Endothelial cell of umbilical vein (primary cell): ENCODE measurements around the gene MFNG. TPM values are rescaled to one million over a fixed set of nuclear protein-coding genes. Genes with fewer than 3 reads are reported as not detected.

ENCODE experiments used
- BruUV-seq: library from RNA; stranded (reverse); fragments of 400-500 nt; replicated peaks from 2 replicates; lab custom pipeline; 2021; lab: Mats Ljungman, UMichigan
- CTCF ChIA-PET: fragments of 300-600, 350-600 bp; sonication (Branson Sonifier 250); formaldehyde crosslinking; loops from one replicate; lab custom pipeline; 2021; ENCODE audit warnings: antibody characterized with exemption, inconsistent platforms; lab: Charles Lee
- POLR2A ChIA-PET: fragments of 300-600, 350-600 bp; sonication (Branson Sonifier 250); formaldehyde crosslinking; loops from one replicate; lab custom pipeline; 2021; ENCODE audit warnings: antibody characterized with exemption, inconsistent platforms; lab: Charles Lee
- DNase-seq: peaks from one replicate; pipeline ENCODE4 v3.0.0-alpha.2; 2011; ENCODE audit warnings: low read depth, low spot score
- FAIRE-seq: peaks from 2 replicates; lab custom pipeline; 2011; peaks lifted over from hg19 to GRCh38; lab: Jason Lieb, UNC
- H2AFZ ChIP-seq: 2 replicates; pipeline ENCODE4 v1.6.0; 2012; ENCODE audit warnings: low read depth, low read length, control low read depth, inconsistent platforms
- H3K27ac ChIP-seq: 2 replicates; pipeline ENCODE4 v1.5.1; 2011; ENCODE audit warnings: low read depth, mild to moderate bottlenecking, control low read depth, low read length, moderate library complexity; ENCODE audit not compliant: insufficient read depth
- H3K27me3 ChIP-seq, 2 experiments: 2 replicates each; pipeline versions ENCODE4 v1.6.0 to v1.6.1; 2011; ENCODE audit warnings: low read length in 2 of 2, mixed read lengths in 1 of 2; ENCODE audit not compliant: control insufficient read depth in 2 of 2, insufficient read depth in 2 of 2
- H3K36me3 ChIP-seq, 2 experiments: 2 replicates in 1 of 2; 3 replicates in 1 of 2; pipeline ENCODE4 v1.5.1; 2011; ENCODE audit warnings: low read length in 2 of 2, mild to moderate bottlenecking in 1 of 2, moderate library complexity in 1 of 2; ENCODE audit not compliant: control insufficient read depth in 2 of 2, insufficient read depth in 2 of 2; ENCODE audit errors: extremely low read depth in 1 of 2
- H3K4me1 ChIP-seq: 3 replicates; pipeline ENCODE4 v1.5.1; 2011; ENCODE audit warnings: mild to moderate bottlenecking, low read length; ENCODE audit not compliant: control insufficient read depth, insufficient read depth; ENCODE audit errors: extremely low read depth
- H3K4me2 ChIP-seq: 2 replicates; pipeline ENCODE4 v1.6.1; 2011; ENCODE audit warnings: low read length, control low read depth, mixed read lengths; ENCODE audit not compliant: insufficient read depth
- H3K4me3 ChIP-seq, 3 experiments: fragments of 200-600 bp in 1 of 3; sonication (generic), shearing (Covaris generic) in 1 of 3; replicated peaks in 1 of 3; 2 replicates each; pipeline ENCODE4 v1.5.1; 2011 to 2016; ENCODE audit warnings: control low read depth in 3 of 3, low read length in 3 of 3, mild to moderate bottlenecking in 2 of 3, inconsistent platforms in 1 of 3, low read depth in 1 of 3, moderate library complexity in 1 of 3; ENCODE audit not compliant: insufficient read depth in 1 of 3
- H3K79me2 ChIP-seq: 2 replicates; pipeline ENCODE4 v1.6.0; 2012; ENCODE audit warnings: low read length, inconsistent platforms; ENCODE audit not compliant: control insufficient read depth, insufficient read depth
- H3K9ac ChIP-seq: replicated peaks from 2 replicates; pipeline ENCODE3; 2011; ENCODE audit warnings: low read length, control low read depth; ENCODE audit not compliant: insufficient read depth; ENCODE audit errors: extremely low read depth
- H3K9me1 ChIP-seq: replicated peaks from 3 replicates; pipeline ENCODE4 v1.6.0; 2011; ENCODE audit warnings: mild to moderate bottlenecking, low read length; ENCODE audit not compliant: control insufficient read depth, insufficient read depth; ENCODE audit errors: extremely low read depth
- H3K9me3 ChIP-seq: replicated peaks from 2 replicates; pipeline ENCODE4 v1.5.1; 2012; ENCODE audit warnings: low read length, inconsistent platforms; ENCODE audit not compliant: control insufficient read depth, insufficient read depth
- H4K20me1 ChIP-seq: replicated peaks from 2 replicates; pipeline ENCODE3; 2011; ENCODE audit warnings: mild to moderate bottlenecking, low read length; ENCODE audit not compliant: control insufficient read depth, insufficient read depth; ENCODE audit errors: extremely low read depth
- CTCF ChIP-seq, 2 donors: IDR thresholded peaks; 1 replicate in 1 of 2; 2 replicates in 1 of 2; pipeline ENCODE4 v1.5.1; 2011; ENCODE audit warnings: low read length in 2 of 2, mild to moderate bottlenecking in 2 of 2, moderate library complexity in 2 of 2, control low read depth in 1 of 2, inconsistent platforms in 1 of 2, low read depth in 1 of 2; ENCODE audit not compliant: insufficient read depth in 1 of 2; ENCODE audit errors: extremely low read depth in 1 of 2
- EZH2 ChIP-seq: IDR thresholded peaks from 2 replicates; pipeline ENCODE4 v1.6.1; 2012; ENCODE audit warnings: borderline replicate concordance, low read depth, mild to moderate bottlenecking, moderate library complexity, low read length, inconsistent platforms; ENCODE audit not compliant: severe bottlenecking
- FOS ChIP-seq: IDR thresholded peaks from 2 replicates; pipeline ENCODE4 v1.6.1; 2011; ENCODE audit warnings: mild to moderate bottlenecking, low read length, moderate library complexity, borderline replicate concordance; ENCODE audit not compliant: insufficient read depth
- GATA2 ChIP-seq: IDR thresholded peaks from 2 replicates; pipeline ENCODE4 v1.7.0; 2011; ENCODE audit warnings: low read depth, mild to moderate bottlenecking, moderate library complexity, mixed read lengths, low read length; ENCODE audit not compliant: insufficient read length, insufficient read depth
- JUN ChIP-seq: IDR thresholded peaks from 2 replicates; pipeline ENCODE4 v1.6.1; 2011; ENCODE audit warnings: borderline replicate concordance, low read depth; ENCODE audit not compliant: insufficient read length, insufficient read depth
- MAX ChIP-seq: IDR thresholded peaks from 2 replicates; pipeline ENCODE4 v1.6.1; 2011; ENCODE audit not compliant: insufficient read depth, insufficient read length
- MYC ChIP-seq: IDR thresholded peaks from one replicate; pipeline ENCODE4 v1.6.1; 2011; ENCODE audit warnings: mild to moderate bottlenecking, low read depth, low read length
- dilution Hi-C: fragments of 300-500 bp; cut with MboI; formaldehyde crosslinking; loops from one replicate; pipeline ENCODE4 v1.15.0; 2019; ENCODE audit warnings: low sequenced_read_pairs; ENCODE audit not compliant: extremely low pct_ligation_motif_present
- intact Hi-C: fragments of 100-400 bp; cut with micrococcal nuclease; formaldehyde crosslinking; loops from one replicate; pipeline ENCODE4 v1.10.0; 2022
- polyA plus RNA-seq, 4 experiments: library from polyadenylated mRNA; depleted of rRNA in 3 of 4; stranded (reverse) in 3 of 4; unstranded in 1 of 4; fragments of >200 nt; gene quantifications; 2 replicates each; pipeline versions ENCODE4 v1.2.1 to v1.2.3, GENCODE V29; 2011 to 2012; ENCODE audit warnings: missing spikeins in 1 of 4
- total RNA-seq: library from RNA; stranded (reverse); gene quantifications from 2 replicates; pipeline ENCODE4 v1.2.3, GENCODE V29; 2021

Gene MFNG
- total and polyA plus RNA-seq, 2 donors (not counting 3 experiments of a cell fraction or from before 2014, with no cell fraction given): 188 to 257 TPM

DNA sequence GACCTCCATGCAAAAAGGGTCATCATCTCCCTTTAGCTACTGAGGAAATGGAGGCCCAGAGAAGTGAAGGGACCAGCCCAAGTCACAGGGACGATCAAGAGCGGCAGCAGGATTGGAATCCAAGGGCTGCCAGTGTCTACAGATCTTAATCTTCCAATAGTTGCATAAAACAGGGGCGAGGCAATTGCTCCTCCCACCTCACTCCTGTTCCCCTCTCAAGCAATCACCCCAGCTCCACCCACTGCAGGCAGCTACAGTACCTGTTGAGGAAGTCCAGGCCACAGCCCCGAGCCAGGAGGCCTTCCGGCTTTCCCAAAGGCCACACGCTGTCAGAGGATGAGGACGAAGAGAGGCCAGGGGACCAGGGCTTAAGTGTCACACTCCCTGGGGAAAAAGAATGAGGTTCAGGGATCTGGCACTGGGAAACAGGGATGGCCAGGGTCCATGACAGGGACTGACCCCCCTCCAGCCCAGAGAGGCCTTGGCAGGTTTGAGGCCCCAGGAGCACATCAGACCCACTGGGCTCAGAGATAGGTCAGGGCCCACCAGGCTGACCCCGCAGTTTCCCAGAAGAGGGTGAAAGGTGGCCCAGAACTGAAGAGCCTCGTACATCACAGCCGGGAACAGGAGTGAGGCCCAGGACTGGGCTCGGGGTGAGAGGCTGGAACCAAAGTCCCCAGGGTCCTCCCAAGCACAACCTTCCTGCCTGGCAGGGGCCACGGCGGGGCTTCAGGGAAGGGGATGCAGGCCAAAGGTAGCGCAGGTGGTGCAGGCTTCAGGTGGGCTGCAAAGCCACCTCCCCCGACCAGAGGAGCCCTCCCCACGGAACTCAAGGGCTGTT lies 16.4 kb upstream of the MFNG start:
- H3K4me2 ChIP-seq: no peak overlapping the region
- no peaks in the 10 kb centered on the region for H4K20me1 ChIP-seq
- BruUV-seq: no TSS peak
- dilution Hi-C loops (no loop called here), intact Hi-C loops (no loop called here)
- TF ChIP-seq CTCF (IDR thresholded peaks at IDR 0.05; ENCODE audit: extremely low read depth in 1 of 2, insufficient read depth in 1 of 2, low read depth in 1 of 2, low read length in 2 of 2) (no peak), MYC (no peak), MAX (no peak), EZH2 (no peak), FOS (no peak), JUN (no peak), GATA2 (no peak)
- DNase-seq (no peak), FAIRE-seq (peak; percentile 68)
- no peak overlapping the region for H3K9ac ChIP-seq
- H3K27ac ChIP-seq: peak overlapping the region; percentile 66
- CTCF ChIA-PET: interaction anchor here (0.6 to 1.6 kb wide), 3 partner anchors 10 to 176 kb away, joined by 3 to 4 read pairs (median 4); no protein-coding TSS in a partner anchor
- H3K4me1 ChIP-seq: peaks cover 52% of the 10 kb centered on the region
- H3K27me3 ChIP-seq: no peaks in the 10 kb centered on the region
- no peaks in the 10 kb centered on the region for H3K9me1 ChIP-seq
- no peaks in the 10 kb centered on the region for H3K79me2 ChIP-seq
- POLR2A ChIA-PET: interaction anchor here (1.8 kb wide), 1 partner anchor 17 kb away, joined by 5 read pairs; the partner anchor contains the start of gene MFNG
- H3K4me3 ChIP-seq: no peak overlapping the region
- H2AFZ ChIP-seq: no peak overlapping the region
- H3K36me3 ChIP-seq: peaks cover 2 to 27% of the 10 kb centered on the region in 2 experiments
- no peaks in the 10 kb centered on the region for H3K9me3 ChIP-seq
